NCI-H1930 (cell line): ENCODE results near the gene SUGP1.
A peak's percentile ranks its signal among the peaks of the same experiment; 100 is the strongest.

Source experiments
- DNase-seq, 2 experiments: peaks; one replicate each; lab custom pipeline; 2025; lab: John Stamatoyannopoulos, UW

Gene SUGP1

GRCh38 chr19:19342086-19343015 is 22.0 kb upstream of the SUGP1 start:
- peak; percentile 27 to 39 for DNase-seq

GRCh38 chr19:19341026-19341425 is 20.7 kb upstream of the SUGP1 start:
- no peak for DNase-seq

GRCh38 chr19:19338082-19338481 is 17.8 kb upstream of the SUGP1 start:
- no peak for DNase-seq

GRCh38 chr19:19337120-19337519 is 16.8 kb upstream of the SUGP1 start:
- DNase-seq, result no peak

- DNase-seq, result no peak
These were observed 16.3 kb upstream of the SUGP1 start for GRCh38 chr19:19336597-19336996.

GRCh38 chr19:19335408-19336158 is 15.3 kb upstream of the SUGP1 start:
- no peak for DNase-seq

GRCh38 chr19:19334989-19335344 is 14.7 kb upstream of the SUGP1 start:
- DNase-seq, result no peak

- no peak for DNase-seq
These were observed 14.0 kb upstream of the SUGP1 start for GRCh38 chr19:19334063-19334988.

GRCh38 chr19:19329126-19329525 is 8.8 kb upstream of the SUGP1 start:
- DNase-seq, result no peak

- no peak for DNase-seq
These were observed 7.4 kb upstream of the SUGP1 start for GRCh38 chr19:19327672-19328071.

- no peak for DNase-seq
These were observed 3.9 kb upstream of the SUGP1 start for GRCh38 chr19:19324059-19324770.

- peak in 1 of 2 experiments; percentile 1 for DNase-seq
These were observed 850 bp upstream of the SUGP1 start for GRCh38 chr19:19321141-19321577.

- DNase-seq, result no peak
These were observed 463 bp downstream of the SUGP1 start for GRCh38 chr19:19319732-19320360.

- DNase-seq, result no peak
These were observed 4.2 kb downstream of the SUGP1 start for GRCh38 chr19:19316082-19316481.

- DNase-seq, result no peak
These were observed 4.9 kb downstream of the SUGP1 start for GRCh38 chr19:19315444-19315843.

GRCh38 chr19:19308373-19308772 is 11.9 kb downstream of the SUGP1 start:
- DNase-seq, result no peak

- DNase-seq, result no peak
These were observed 14.1 kb downstream of the SUGP1 start for GRCh38 chr19:19306191-19306590.

- DNase-seq, result no peak
These were observed 14.6 kb downstream of the SUGP1 start for GRCh38 chr19:19305696-19306095.

GRCh38 chr19:19305066-19305465 is 15.2 kb downstream of the SUGP1 start:
- DNase-seq, result no peak

GRCh38 chr19:19304186-19304965 is 15.9 kb downstream of the SUGP1 start:
- no peak for DNase-seq
